ENCODE data around the gene LMCD1. TPM values are rescaled to one million over a fixed set of nuclear protein-coding genes. Genes with fewer than 3 reads are reported as not detected.

LMCD1 gene
- total RNA-seq, 4 donors from 2014 or later = 13.9 to 64.6 (median 25.6) TPM

DNA sequence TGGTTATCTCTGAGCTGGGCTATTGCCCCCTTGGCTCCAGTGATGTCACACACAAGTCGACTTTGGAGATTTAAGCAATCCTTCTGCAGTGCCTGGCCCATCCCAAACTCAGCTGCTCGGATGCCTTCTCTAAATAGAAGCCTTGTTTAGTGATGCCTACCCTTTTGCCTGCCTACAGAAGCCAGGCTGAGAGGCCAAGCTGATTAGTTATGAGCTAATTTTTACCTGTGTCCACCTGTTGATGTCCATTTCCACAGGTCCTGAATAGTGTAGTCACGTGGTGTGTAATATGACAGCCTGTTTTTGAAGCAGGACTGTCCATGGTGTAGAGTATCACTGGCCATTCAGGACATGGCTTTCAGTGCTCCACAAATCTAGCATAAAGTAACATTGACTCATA is 97.5 kb downstream of the LMCD1 start:
- Histone ChIP-seq H3K4me3 (replicated peaks in 1 of 3) (no peak overlapping the region), H3K4me1 (no peaks in the 10 kb centered on the region), H3K9me3 (no peaks in the 10 kb centered on the region), H3K36me3 (no peaks in the 10 kb centered on the region), H3K27ac (no peak overlapping the region), H3K27me3 (no peaks in the 10 kb centered on the region)
- intact Hi-C loops (cut with DNase I) = no loop called here
- DNase-seq = no peak
- 75 to 76% methylated on average over 3 of the region's 3 CpGs for WGBS, 2 donors
- TF ChIP-seq POLR2A (IDR thresholded peaks at IDR 0.05) = no peak
- TF ChIP-seq, protein P1, sequence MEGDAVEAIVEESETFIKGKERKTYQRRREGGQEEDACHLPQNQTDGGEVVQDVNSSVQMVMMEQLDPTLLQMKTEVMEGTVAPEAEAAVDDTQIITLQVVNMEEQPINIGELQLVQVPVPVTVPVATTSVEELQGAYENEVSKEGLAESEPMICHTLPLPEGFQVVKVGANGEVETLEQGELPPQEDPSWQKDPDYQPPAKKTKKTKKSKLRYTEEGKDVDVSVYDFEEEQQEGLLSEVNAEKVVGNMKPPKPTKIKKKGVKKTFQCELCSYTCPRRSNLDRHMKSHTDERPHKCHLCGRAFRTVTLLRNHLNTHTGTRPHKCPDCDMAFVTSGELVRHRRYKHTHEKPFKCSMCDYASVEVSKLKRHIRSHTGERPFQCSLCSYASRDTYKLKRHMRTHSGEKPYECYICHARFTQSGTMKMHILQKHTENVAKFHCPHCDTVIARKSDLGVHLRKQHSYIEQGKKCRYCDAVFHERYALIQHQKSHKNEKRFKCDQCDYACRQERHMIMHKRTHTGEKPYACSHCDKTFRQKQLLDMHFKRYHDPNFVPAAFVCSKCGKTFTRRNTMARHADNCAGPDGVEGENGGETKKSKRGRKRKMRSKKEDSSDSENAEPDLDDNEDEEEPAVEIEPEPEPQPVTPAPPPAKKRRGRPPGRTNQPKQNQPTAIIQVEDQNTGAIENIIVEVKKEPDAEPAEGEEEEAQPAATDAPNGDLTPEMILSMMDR (IDR thresholded peaks at IDR 0.05) = no peak

DNA sequence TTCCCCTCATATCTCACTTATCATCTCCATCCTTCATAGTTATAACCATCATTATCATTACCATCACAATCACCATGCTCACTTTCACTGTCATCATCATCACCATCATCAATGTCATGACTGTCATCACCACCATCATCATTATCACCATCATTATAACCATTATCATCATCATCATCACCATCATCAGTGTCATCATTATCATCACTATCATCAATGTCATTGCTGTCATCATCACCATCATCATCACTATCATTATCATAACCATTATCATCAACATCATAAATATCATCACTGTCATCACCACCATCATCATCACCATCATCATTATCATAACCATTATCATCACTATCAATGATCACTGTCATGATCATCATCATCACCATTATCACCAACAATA is 98.8 kb downstream of the LMCD1 start:
- DNase-seq = no peak
- intact Hi-C loops (cut with DNase I) = no loop called here
- TF ChIP-seq, protein P1 (IDR thresholded peaks at IDR 0.05) = no peak
- Histone ChIP-seq H3K27me3 (no peaks in the 10 kb centered on the region), H3K4me3 (replicated peaks in 1 of 3) (no peak overlapping the region), H3K4me1 (no peaks in the 10 kb centered on the region), H3K9me3 (no peaks in the 10 kb centered on the region), H3K36me3 (no peaks in the 10 kb centered on the region), H3K27ac (no peak overlapping the region)

DNA sequence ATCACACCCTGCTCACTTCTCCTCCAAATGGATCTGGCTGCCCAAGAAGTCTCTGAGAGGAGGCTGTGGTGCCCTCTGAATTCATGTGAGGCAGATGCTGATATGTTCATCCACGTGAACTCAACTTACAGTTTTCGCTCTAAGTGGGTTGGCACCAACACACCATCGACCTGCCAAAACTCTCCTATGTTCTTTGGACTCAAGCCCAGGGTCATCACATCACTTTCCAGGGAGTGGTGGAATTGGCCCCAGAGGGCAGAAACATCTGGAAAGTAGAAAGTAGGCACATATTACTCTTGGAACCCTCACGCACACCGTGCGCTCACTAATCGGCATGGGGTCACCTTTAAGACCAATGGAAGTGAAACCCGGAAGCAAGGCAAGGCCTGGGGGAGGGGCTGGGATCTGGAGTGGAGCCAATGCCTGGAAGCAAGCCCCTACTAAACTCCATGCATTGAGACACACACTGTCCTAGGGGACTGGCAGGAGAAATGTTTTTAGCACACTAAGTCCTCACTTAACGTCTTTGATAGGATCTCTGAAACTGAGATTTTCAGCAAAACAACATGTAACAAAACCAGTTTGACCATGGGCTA is 101.6 kb downstream of the LMCD1 start:
- H3K4me1 ChIP-seq = no peaks in the 10 kb centered on the region
- H3K36me3 ChIP-seq = no peaks in the 10 kb centered on the region
- intact Hi-C loops (cut with DNase I) = no loop called here
- DNase-seq = no peak
- H3K9me3 ChIP-seq = no peaks in the 10 kb centered on the region
- H3K27me3 ChIP-seq = no peaks in the 10 kb centered on the region
- H3K27ac ChIP-seq = no peak overlapping the region
- no peak overlapping the region for H3K4me3 ChIP-seq (replicated peaks in 1 of 3)
- 45 to 68% methylated on average over 9 of the region's 9 CpGs for WGBS, 2 donors
- TF ChIP-seq, protein P1 (IDR thresholded peaks at IDR 0.05) = no peak
- no peak for TF ChIP-seq POLR2A (IDR thresholded peaks at IDR 0.05)

DNA sequence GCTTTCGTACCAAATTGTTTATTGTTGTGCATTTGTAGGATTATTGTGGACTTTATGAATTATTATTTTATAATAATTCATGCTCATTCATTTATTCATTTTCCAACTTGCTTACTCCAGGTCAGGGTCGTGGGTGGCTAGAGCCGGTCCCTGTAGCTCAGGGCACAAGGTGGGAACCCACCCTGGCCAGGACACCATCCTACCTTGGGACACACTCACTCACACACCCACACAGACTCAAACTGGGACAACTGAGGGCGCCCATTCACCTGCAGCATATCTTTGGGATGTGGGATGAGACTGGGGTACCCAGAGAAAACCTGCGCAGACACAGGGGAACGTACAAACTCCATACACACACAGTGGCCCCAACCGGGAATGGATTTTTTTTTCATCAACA is 102.4 kb downstream of the LMCD1 start:
- H3K27ac ChIP-seq = no peak overlapping the region
- DNase-seq = no peak
- 97 to 98% methylated on average over 7 of the region's 7 CpGs for WGBS, 2 donors
- H3K4me1 ChIP-seq = no peaks in the 10 kb centered on the region
- H3K4me3 ChIP-seq (replicated peaks in 1 of 3) = no peak overlapping the region
- H3K27me3 ChIP-seq = no peaks in the 10 kb centered on the region
- no peaks in the 10 kb centered on the region for H3K36me3 ChIP-seq
- intact Hi-C loops (cut with DNase I) = no loop called here
- H3K9me3 ChIP-seq = no peaks in the 10 kb centered on the region
- no peak for TF ChIP-seq POLR2A (IDR thresholded peaks at IDR 0.05)
- TF ChIP-seq, protein P1 (IDR thresholded peaks at IDR 0.05) = no peak

DNA sequence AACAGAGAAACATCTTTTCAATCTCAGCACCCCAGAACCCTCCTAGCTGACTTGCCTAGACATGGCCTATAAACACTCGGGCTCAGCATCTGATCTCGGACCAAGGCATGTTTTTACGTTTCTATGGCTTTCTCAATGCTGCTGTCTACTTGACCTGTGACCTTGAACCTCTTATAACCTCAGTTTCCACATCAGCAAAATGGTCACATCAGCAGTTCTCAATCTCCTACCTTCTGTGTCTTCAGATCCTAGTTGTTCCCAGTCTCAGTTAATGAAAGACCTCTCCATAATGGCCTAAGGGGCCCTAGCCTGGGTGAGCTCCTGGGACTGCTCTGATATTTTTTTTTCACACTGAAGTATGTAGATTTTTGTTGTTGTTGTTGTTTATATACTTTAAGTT is 103.4 kb downstream of the LMCD1 start:
- 90 to 94% methylated on average over 3 of the region's 3 CpGs for WGBS, 2 donors
- Histone ChIP-seq H3K4me1 (no peaks in the 10 kb centered on the region), H3K27ac (no peak overlapping the region), H3K27me3 (no peaks in the 10 kb centered on the region), H3K36me3 (no peaks in the 10 kb centered on the region), H3K9me3 (no peaks in the 10 kb centered on the region), H3K4me3 (replicated peaks in 1 of 3) (no peak overlapping the region)
- intact Hi-C loops (cut with DNase I) = loop anchor here (5.0 kb wide), 1 partner anchor 163 kb away; no protein-coding TSS in a partner anchor
- DNase-seq = no peak
- TF ChIP-seq, protein P1 (IDR thresholded peaks at IDR 0.05) = no peak
- TF ChIP-seq POLR2A (IDR thresholded peaks at IDR 0.05) = no peak
